Testis (tissue), 3 donors: ENCODE measurements around the gene CENPP. TPM values are rescaled to one million over a fixed set of nuclear protein-coding genes. Genes with fewer than 3 reads are reported as not detected.

Experiments
- DNase-seq: peaks from one replicate; pipeline ENCODE4 v3.0.0-alpha.2; 2019
- H3K27ac ChIP-seq, 2 donors: fragments of 200-600 bp; sonication (generic); one replicate each; pipeline ENCODE4 v1.5.1; 2019
- H3K27me3 ChIP-seq: fragments of 200-600 bp; sonication (generic); one replicate; pipeline ENCODE4 v1.5.1; 2019
- H3K36me3 ChIP-seq: fragments of 200-600 bp; sonication (generic); one replicate; pipeline ENCODE4 v1.5.1; 2017; ENCODE audit warnings: low read depth; ENCODE audit errors: missing control alignments
- H3K4me1 ChIP-seq: fragments of 200-600 bp; sonication (generic); one replicate; pipeline ENCODE4 v1.5.1; 2019
- H3K4me3 ChIP-seq, 2 donors: fragments of 200-600 bp; sonication (generic); one replicate each; pipeline ENCODE4 v1.5.1; 2017 to 2019
- H3K9me3 ChIP-seq: fragments of 200-600 bp; sonication (generic); one replicate; pipeline ENCODE4 v1.5.1; 2017
- CTCF ChIP-seq, 3 experiments: fragments of 450-650 bp in 2 of 3; fragments of 200-600 bp in 1 of 3; sonication (generic) in 1 of 3; IDR thresholded peaks; one replicate each; pipeline ENCODE4 v1.5.1; 2016 to 2019; ENCODE audit warnings: antibody characterized with exemption in 3 of 3, mild to moderate bottlenecking in 2 of 3, moderate library complexity in 1 of 3
- POLR2A ChIP-seq: fragments of 450-650 bp; IDR thresholded peaks from one replicate; pipeline ENCODE4 v1.6.1; 2017; ENCODE audit warnings: antibody characterized with exemption, mild to moderate bottlenecking, moderate library complexity
- WGBS, 2 donors: methylation state at CpG; one replicate each; pipeline ENCODE4 v1.1.5; 2018; 5-methylcytosine and 5-hydroxymethylcytosine counted together
- intact Hi-C: fragments of 100-400 bp; cut with DNase I; formaldehyde crosslinking; loops from one replicate; pipeline ENCODE4 v1.15.1; 2023; ENCODE audit warnings: low total_unique reads
- polyA plus RNA-seq: library from polyadenylated mRNA; stranded (reverse); fragments of 350-450 nt; fragmentation: Illumina TruSeq; extraction: RNeasy Lipid Tissue Mini Kit (QIAGEN cat#74804); gene quantifications from one replicate; pipeline ENCODE4 v1.2.3, GENCODE V29; 2014; ENCODE audit warnings: low read depth, low replicate concordance; ENCODE audit not compliant: insufficient read depth
- total RNA-seq, 2 donors: library from RNA; depleted of rRNA; stranded (reverse); fragments of >200 nt; gene quantifications; one replicate each; pipeline ENCODE4 v1.2.3, GENCODE V29; 2016

CENPP gene
- total and polyA plus RNA-seq, 3 donors from 2014 or later = 8.1 to 12.1 (median 9.6) TPM

- no peak for DNase-seq
- Histone ChIP-seq H3K27me3 (no peaks in the 10 kb centered on the region), H3K4me1 (no peaks in the 10 kb centered on the region), H3K36me3 (no peaks in the 10 kb centered on the region), H3K4me3 (no peak overlapping the region), H3K27ac (no peak overlapping the region), H3K9me3 (no peaks in the 10 kb centered on the region)
- TF ChIP-seq POLR2A (no peak), CTCF (IDR thresholded peaks at IDR 0.05) (no peak)
- intact Hi-C loops = no loop called here
Observed at GRCh38 chr9:92308893-92309292, 16.9 kb upstream of the CENPP start.

- no peak for DNase-seq
- Histone ChIP-seq H3K9me3 (no peaks in the 10 kb centered on the region), H3K36me3 (no peaks in the 10 kb centered on the region), H3K27me3 (no peaks in the 10 kb centered on the region), H3K4me3 (no peak overlapping the region), H3K4me1 (no peaks in the 10 kb centered on the region), H3K27ac (no peak overlapping the region)
- no peak for TF ChIP-seq POLR2A
- TF ChIP-seq CTCF (IDR thresholded peaks at IDR 0.05) = no peak
- WGBS, 2 donors = 98 to 100% methylated on average over 3 of the region's 3 CpGs
- intact Hi-C loops = no loop called here
Observed at GRCh38 chr9:92310562-92310961, 15.2 kb upstream of the CENPP start.

- H3K4me3 ChIP-seq = no peak overlapping the region
- H3K4me1 ChIP-seq = no peaks in the 10 kb centered on the region
- H3K36me3 ChIP-seq = no peaks in the 10 kb centered on the region
- 63 to 79% methylated on average over 6 of the region's 6 CpGs for WGBS, 2 donors
- H3K27ac ChIP-seq = no peak overlapping the region
- H3K27me3 ChIP-seq = no peaks in the 10 kb centered on the region
- DNase-seq = no peak
- TF ChIP-seq CTCF (IDR thresholded peaks at IDR 0.05) (no peak), POLR2A (no peak)
- H3K9me3 ChIP-seq = no peaks in the 10 kb centered on the region
- intact Hi-C loops = no loop called here
Observed at GRCh38 chr9:92312887-92313623, 12.7 kb upstream of the CENPP start.

- TF ChIP-seq CTCF (IDR thresholded peaks at IDR 0.05) (no peak), POLR2A (no peak)
- Histone ChIP-seq H3K27ac (no peak overlapping the region), H3K4me3 (no peak overlapping the region), H3K36me3 (no peaks in the 10 kb centered on the region), H3K4me1 (no peaks in the 10 kb centered on the region), H3K27me3 (no peaks in the 10 kb centered on the region), H3K9me3 (no peaks in the 10 kb centered on the region)
- WGBS, 2 donors = 67 to 70% methylated on average over 2 of the region's 2 CpGs
- no peak for DNase-seq
- intact Hi-C loops = no loop called here
Observed at GRCh38 chr9:92313624-92314012, 12.1 kb upstream of the CENPP start.

GRCh38 chr9:92315456-92315855 is 10.3 kb upstream of the CENPP start:
- WGBS, 2 donors = 94 to 97% methylated on average over 5 of the region's 5 CpGs
- Histone ChIP-seq H3K4me1 (no peaks in the 10 kb centered on the region), H3K27me3 (no peaks in the 10 kb centered on the region), H3K27ac (no peak overlapping the region), H3K9me3 (no peaks in the 10 kb centered on the region), H3K36me3 (no peaks in the 10 kb centered on the region), H3K4me3 (no peak overlapping the region)
- no peak for DNase-seq
- TF ChIP-seq CTCF (IDR thresholded peaks at IDR 0.05) (no peak), POLR2A (no peak)
- intact Hi-C loops = no loop called here
